CD4-positive, alpha-beta T cell treated with Interleukin-15 for 4 hours (primary cell): ENCODE measurements around the gene RPAP2.
"Not testable (repeated sequence)": the region's sequence is repeated elsewhere in the genome, so short reads cannot be mapped to it uniquely, and the experiment has no call there.

Experiments
- DNase-seq: peaks from one replicate; pipeline ENCODE4 v3.0.0-alpha.2; 2020; ENCODE audit warnings: low spot score

RPAP2 gene

GRCh38 chr1:92376345-92376744 is 77.5 kb downstream of the RPAP2 start:
- DNase-seq = no peak

- not testable (repeated sequence) for DNase-seq
Observed at GRCh38 chr1:92377991-92378390, 79.1 kb downstream of the RPAP2 start.

- DNase-seq = no peak
Observed at GRCh38 chr1:92380867-92381266, 82.0 kb downstream of the RPAP2 start.

GRCh38 chr1:92393966-92394365 is 95.1 kb downstream of the RPAP2 start:
- not testable (repeated sequence) for DNase-seq

GRCh38 chr1:92398519-92398918 is 99.7 kb downstream of the RPAP2 start:
- no peak for DNase-seq

GRCh38 chr1:92399076-92399475 is 100.2 kb downstream of the RPAP2 start:
- no peak for DNase-seq

GRCh38 chr1:92404661-92405060 is 105.8 kb downstream of the RPAP2 start:
- no peak for DNase-seq

- DNase-seq = no peak
Observed at GRCh38 chr1:92408825-92409224, 110.0 kb downstream of the RPAP2 start.

- no peak for DNase-seq
Observed at GRCh38 chr1:92409946-92410549, 111.2 kb downstream of the RPAP2 start.

- DNase-seq = peak; percentile 30
Observed at GRCh38 chr1:92410706-92411105, 111.8 kb downstream of the RPAP2 start.

- peak; percentile 17 for DNase-seq
Observed at GRCh38 chr1:92411511-92411910, 112.7 kb downstream of the RPAP2 start.

GRCh38 chr1:92419642-92420041 is 120.8 kb downstream of the RPAP2 start:
- DNase-seq = no peak

- DNase-seq = no peak
Observed at GRCh38 chr1:92424381-92424780, 125.5 kb downstream of the RPAP2 start.

GRCh38 chr1:92425617-92426016 is 126.8 kb downstream of the RPAP2 start:
- no peak for DNase-seq

- DNase-seq = no peak
Observed at GRCh38 chr1:92430030-92430429, 131.2 kb downstream of the RPAP2 start.

GRCh38 chr1:92434572-92434971 is 135.7 kb downstream of the RPAP2 start:
- DNase-seq = not testable (repeated sequence)

- DNase-seq = no peak
Observed at GRCh38 chr1:92439291-92439690, 140.4 kb downstream of the RPAP2 start.

- no peak for DNase-seq
Observed at GRCh38 chr1:92441316-92441696, 142.4 kb downstream of the RPAP2 start.

GRCh38 chr1:92441697-92442342 is 143.0 kb downstream of the RPAP2 start:
- DNase-seq = no peak

GRCh38 chr1:92442351-92442750 is 143.5 kb downstream of the RPAP2 start:
- DNase-seq = no peak

GRCh38 chr1:92443893-92444292 is 145.0 kb downstream of the RPAP2 start:
- no peak for DNase-seq

- no peak for DNase-seq
Observed at GRCh38 chr1:92444351-92444750, 145.5 kb downstream of the RPAP2 start.

GRCh38 chr1:92445865-92446264 is 147.0 kb downstream of the RPAP2 start:
- DNase-seq = no peak

- no peak for DNase-seq
Observed at GRCh38 chr1:92446546-92446945, 147.7 kb downstream of the RPAP2 start.
